DND-41 (cell line): ENCODE data around the gene HNRNPLL.

Experiments
- EZH2 ChIP-seq: IDR thresholded peaks from 3 replicates; pipeline ENCODE4 v1.6.1; 2012; ENCODE audit warnings: borderline replicate concordance, low read depth, mild to moderate bottlenecking, moderate library complexity, low read length, inconsistent platforms; ENCODE audit not compliant: severe bottlenecking
- TF ChIP-seq, protein P1 (sequence below): IDR thresholded peaks from 2 replicates; pipeline ENCODE4 v1.5.1; 2012; ENCODE audit warnings: borderline replicate concordance, low read length, moderate library complexity, mild to moderate bottlenecking; ENCODE audit not compliant: poor library complexity, severe bottlenecking; ENCODE audit errors: extremely low read depth

DNA sequence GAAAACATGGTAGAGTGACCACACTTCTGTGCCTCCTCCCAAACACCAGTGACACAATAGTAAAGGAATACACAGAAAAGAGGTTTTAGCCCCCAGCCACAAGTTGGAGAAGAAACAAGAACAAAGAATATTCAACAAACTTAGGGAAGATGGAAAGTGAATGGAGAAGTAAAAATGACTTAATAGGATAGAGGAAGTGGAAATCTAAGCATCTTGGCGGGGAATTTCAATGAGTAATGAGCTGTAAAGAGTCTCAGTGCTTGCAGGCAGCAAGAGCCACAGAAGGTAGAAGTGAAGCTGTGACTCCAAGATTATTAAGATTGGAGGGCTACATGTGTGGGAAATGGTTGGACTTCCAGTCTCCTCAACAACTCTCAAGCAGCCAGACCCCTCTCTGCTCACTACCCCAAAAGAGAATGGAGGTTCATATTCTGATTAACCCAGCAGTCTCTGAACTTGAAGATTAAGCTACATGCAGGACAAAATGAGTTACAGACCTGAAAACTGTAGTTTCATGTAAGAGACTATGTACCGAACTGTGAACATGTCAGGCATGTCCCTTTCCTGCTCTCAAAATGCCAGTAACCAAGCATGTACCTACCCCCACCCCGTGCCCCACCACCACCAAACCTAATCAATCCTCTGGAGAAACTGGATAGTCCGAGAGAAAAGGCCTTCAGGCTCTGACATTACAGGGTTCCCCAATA lies 16.9 kb upstream of the HNRNPLL start:
- TF ChIP-seq, protein P1, sequence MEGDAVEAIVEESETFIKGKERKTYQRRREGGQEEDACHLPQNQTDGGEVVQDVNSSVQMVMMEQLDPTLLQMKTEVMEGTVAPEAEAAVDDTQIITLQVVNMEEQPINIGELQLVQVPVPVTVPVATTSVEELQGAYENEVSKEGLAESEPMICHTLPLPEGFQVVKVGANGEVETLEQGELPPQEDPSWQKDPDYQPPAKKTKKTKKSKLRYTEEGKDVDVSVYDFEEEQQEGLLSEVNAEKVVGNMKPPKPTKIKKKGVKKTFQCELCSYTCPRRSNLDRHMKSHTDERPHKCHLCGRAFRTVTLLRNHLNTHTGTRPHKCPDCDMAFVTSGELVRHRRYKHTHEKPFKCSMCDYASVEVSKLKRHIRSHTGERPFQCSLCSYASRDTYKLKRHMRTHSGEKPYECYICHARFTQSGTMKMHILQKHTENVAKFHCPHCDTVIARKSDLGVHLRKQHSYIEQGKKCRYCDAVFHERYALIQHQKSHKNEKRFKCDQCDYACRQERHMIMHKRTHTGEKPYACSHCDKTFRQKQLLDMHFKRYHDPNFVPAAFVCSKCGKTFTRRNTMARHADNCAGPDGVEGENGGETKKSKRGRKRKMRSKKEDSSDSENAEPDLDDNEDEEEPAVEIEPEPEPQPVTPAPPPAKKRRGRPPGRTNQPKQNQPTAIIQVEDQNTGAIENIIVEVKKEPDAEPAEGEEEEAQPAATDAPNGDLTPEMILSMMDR = no peak
- TF ChIP-seq EZH2 = no peak
